ENCODE results near the gene FAM53A. TPM values are rescaled to one million over a fixed set of nuclear protein-coding genes. Genes with fewer than 3 reads are reported as not detected.

FAM53A gene
- total and polyA plus RNA-seq, 7 experiments from 2014 or later, result 1.2 to 3.6 (median 2.1) TPM

GRCh38 chr4:1627417-1628313 is 56.4 kb downstream of the FAM53A start:
- CTCF ChIA-PET, result interaction anchor here (1.2 kb wide), 1 partner anchor 22 kb away, joined by 6 read pairs; no protein-coding TSS in a partner anchor
- intact Hi-C loops (cut with micrococcal nuclease), result no loop called here
- DNase-seq, result no peak
- no peak overlapping the region for H3K4me3 Mint-ChIP-seq
- no peaks in the 10 kb centered on the region for H3K27me3 Mint-ChIP-seq
- Histone ChIP-seq H3K4me3 (ENCODE audit: low read length) (no peak overlapping the region), H3K27me3 (ENCODE audit: control insufficient read depth in 2 of 2, insufficient read depth in 2 of 2, low read length in 2 of 2) (no peaks in the 10 kb centered on the region), H3K36me3 (ENCODE audit: control insufficient read depth in 2 of 3, insufficient read depth in 3 of 3, low read length in 3 of 3) (no peaks in the 10 kb centered on the region), H3K9me3 (ENCODE audit: control insufficient read depth in 2 of 3, low read length in 3 of 3) (no peaks in the 10 kb centered on the region), H3K27ac (ENCODE audit: low read depth, low read length) (no peak overlapping the region), H3K4me1 (ENCODE audit: control insufficient read depth in 2 of 2, insufficient read depth in 2 of 2, low read length in 2 of 2) (peaks cover 0 to 4% of the 10 kb centered on the region in 2 donors)
- ATAC-seq, result no peak
- H3K4me1 Mint-ChIP-seq, result no peaks in the 10 kb centered on the region
- POLR2A ChIA-PET, result interaction anchor here (1.0 to 1.8 kb wide), 2 partner anchors 21 to 22 kb away, joined by 4 read pairs; no protein-coding TSS in a partner anchor
- no peaks in the 10 kb centered on the region for H3K9me3 Mint-ChIP-seq
- no peak overlapping the region for H3K27ac Mint-ChIP-seq
- no peaks in the 10 kb centered on the region for H3K36me3 Mint-ChIP-seq

- Histone ChIP-seq H3K9me3 (ENCODE audit: control insufficient read depth in 2 of 3, low read length in 3 of 3) (no peaks in the 10 kb centered on the region), H3K4me1 (ENCODE audit: control insufficient read depth in 2 of 2, insufficient read depth in 2 of 2, low read length in 2 of 2) (peaks cover 0 to 4% of the 10 kb centered on the region in 2 donors), H3K27ac (ENCODE audit: low read depth, low read length) (no peak overlapping the region), H3K36me3 (ENCODE audit: control insufficient read depth in 2 of 3, insufficient read depth in 3 of 3, low read length in 3 of 3) (no peaks in the 10 kb centered on the region), H3K27me3 (ENCODE audit: control insufficient read depth in 2 of 2, insufficient read depth in 2 of 2, low read length in 2 of 2) (no peaks in the 10 kb centered on the region), H3K4me3 (ENCODE audit: low read length) (no peak overlapping the region)
- ChIA-PET CTCF (interaction anchor here (1.2 kb wide), 1 partner anchor 22 kb away, joined by 6 read pairs; no protein-coding TSS in a partner anchor), POLR2A (interaction anchor here (0.6 to 1.8 kb wide), 3 partner anchors 20 to 617 kb away, joined by 3 to 4 read pairs (median 4); no protein-coding TSS in a partner anchor)
- Mint-ChIP-seq H3K36me3 (no peaks in the 10 kb centered on the region), H3K9me3 (no peaks in the 10 kb centered on the region), H3K27ac (no peak overlapping the region), H3K27me3 (no peaks in the 10 kb centered on the region), H3K4me1 (no peaks in the 10 kb centered on the region), H3K4me3 (no peak overlapping the region)
- DNase-seq, result no peak
- no peak for ATAC-seq
- intact Hi-C loops (cut with micrococcal nuclease), result no loop called here
Observed at GRCh38 chr4:1626941-1627340, 57.2 kb downstream of the FAM53A start.

DNA sequence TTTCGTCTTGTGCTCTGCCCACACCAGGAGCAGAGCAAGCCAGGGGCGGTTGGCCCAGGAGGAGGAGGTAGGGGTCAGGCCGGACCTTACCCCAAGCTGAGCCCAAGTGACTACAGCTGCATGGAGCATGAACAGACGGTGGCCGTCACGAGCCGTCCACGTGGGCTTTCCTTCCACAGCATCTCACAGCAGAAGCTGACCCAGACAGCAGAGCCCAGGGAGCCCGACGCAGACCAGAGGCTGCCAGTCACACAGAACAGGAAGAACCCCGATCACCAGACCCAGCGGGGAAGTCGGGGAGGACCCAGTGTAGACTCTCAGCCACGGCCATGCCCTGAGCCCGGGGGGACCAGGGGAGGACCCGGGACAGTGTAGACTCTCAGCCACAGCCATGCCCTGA is 58.0 kb downstream of the FAM53A start:
- no peaks in the 10 kb centered on the region for H3K36me3 Mint-ChIP-seq
- H3K4me3 ChIP-seq (ENCODE audit: low read length), result no peak overlapping the region
- ATAC-seq (no peak), DNase-seq (no peak)
- ChIA-PET POLR2A (interaction anchor here (1.8 kb wide), 1 partner anchor 19 kb away, joined by 4 read pairs; no protein-coding TSS in a partner anchor), CTCF (no interaction called here)
- H3K4me1 Mint-ChIP-seq, result peaks cover 0 to 2% (median 0%) of the 10 kb centered on the region in 7 donors
- H3K27ac Mint-ChIP-seq, result peak overlapping the region in 3 of 9 donors; percentile 33 to 48 (median 45)
- H3K9me3 ChIP-seq (ENCODE audit: control insufficient read depth in 2 of 3, low read length in 3 of 3), result no peaks in the 10 kb centered on the region
- no peaks in the 10 kb centered on the region for H3K36me3 ChIP-seq (ENCODE audit: control insufficient read depth in 2 of 3, insufficient read depth in 3 of 3, low read length in 3 of 3)
- intact Hi-C loops (cut with micrococcal nuclease), result no loop called here
- H3K4me1 ChIP-seq (ENCODE audit: control insufficient read depth in 2 of 2, insufficient read depth in 2 of 2, low read length in 2 of 2), result peaks cover 0 to 4% of the 10 kb centered on the region in 2 donors
- H3K27me3 Mint-ChIP-seq, result no peaks in the 10 kb centered on the region
- no peaks in the 10 kb centered on the region for H3K9me3 Mint-ChIP-seq
- H3K27me3 ChIP-seq (ENCODE audit: control insufficient read depth in 2 of 2, insufficient read depth in 2 of 2, low read length in 2 of 2), result no peaks in the 10 kb centered on the region
- no peak overlapping the region for H3K27ac ChIP-seq (ENCODE audit: low read depth, low read length)
- H3K4me3 Mint-ChIP-seq, result no peak overlapping the region

DNA sequence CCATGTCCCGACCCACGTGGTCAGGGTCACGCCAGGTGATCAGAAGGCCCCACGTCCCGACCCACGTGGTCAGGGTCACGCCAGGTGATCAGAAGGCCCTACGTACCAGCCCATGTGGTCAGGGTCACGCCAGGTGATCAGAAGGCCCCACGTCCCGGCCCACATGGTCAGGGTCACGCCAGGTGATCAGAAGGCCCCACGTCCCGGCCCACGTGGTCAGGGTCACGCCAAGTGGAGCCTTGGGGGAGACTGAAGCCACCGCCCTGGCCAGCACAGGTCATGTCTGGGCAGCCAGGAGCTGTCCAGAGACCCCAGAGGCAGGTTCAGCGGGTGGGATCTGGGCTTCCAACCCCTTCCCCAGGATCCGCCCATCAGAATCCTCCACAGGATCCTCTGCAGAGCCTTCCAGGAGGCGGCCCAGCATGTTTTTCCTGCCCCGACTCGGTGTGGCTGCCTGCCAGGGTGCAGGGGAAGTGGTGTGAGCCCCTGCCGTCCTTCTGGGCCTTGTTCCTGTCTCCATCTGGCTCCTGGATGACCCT is 58.4 kb downstream of the FAM53A start:
- ChIA-PET CTCF (no interaction called here), POLR2A (no interaction called here)
- H3K4me3 ChIP-seq (ENCODE audit: low read length), result no peak overlapping the region
- no peaks in the 10 kb centered on the region for H3K9me3 ChIP-seq (ENCODE audit: control insufficient read depth in 2 of 3, low read length in 3 of 3)
- peaks cover 0 to 4% of the 10 kb centered on the region in 2 donors for H3K4me1 ChIP-seq (ENCODE audit: control insufficient read depth in 2 of 2, insufficient read depth in 2 of 2, low read length in 2 of 2)
- H3K36me3 Mint-ChIP-seq, result no peaks in the 10 kb centered on the region
- H3K27me3 ChIP-seq (ENCODE audit: control insufficient read depth in 2 of 2, insufficient read depth in 2 of 2, low read length in 2 of 2), result no peaks in the 10 kb centered on the region
- intact Hi-C loops (cut with micrococcal nuclease), result no loop called here
- peak overlapping the region in 2 of 9 donors; percentile 45 to 48 for H3K27ac Mint-ChIP-seq
- H3K9me3 Mint-ChIP-seq, result peaks cover 0 to 2% (median 0%) of the 10 kb centered on the region in 11 donors
- H3K4me1 Mint-ChIP-seq, result peaks cover 0 to 3% (median 1%) of the 10 kb centered on the region in 7 donors
- DNase-seq (no peak), ATAC-seq (no peak)
- H3K36me3 ChIP-seq (ENCODE audit: control insufficient read depth in 2 of 3, insufficient read depth in 3 of 3, low read length in 3 of 3), result no peaks in the 10 kb centered on the region
- H3K27me3 Mint-ChIP-seq, result no peaks in the 10 kb centered on the region
- H3K27ac ChIP-seq (ENCODE audit: low read depth, low read length), result no peak overlapping the region
- H3K4me3 Mint-ChIP-seq, result no peak overlapping the region

DNA sequence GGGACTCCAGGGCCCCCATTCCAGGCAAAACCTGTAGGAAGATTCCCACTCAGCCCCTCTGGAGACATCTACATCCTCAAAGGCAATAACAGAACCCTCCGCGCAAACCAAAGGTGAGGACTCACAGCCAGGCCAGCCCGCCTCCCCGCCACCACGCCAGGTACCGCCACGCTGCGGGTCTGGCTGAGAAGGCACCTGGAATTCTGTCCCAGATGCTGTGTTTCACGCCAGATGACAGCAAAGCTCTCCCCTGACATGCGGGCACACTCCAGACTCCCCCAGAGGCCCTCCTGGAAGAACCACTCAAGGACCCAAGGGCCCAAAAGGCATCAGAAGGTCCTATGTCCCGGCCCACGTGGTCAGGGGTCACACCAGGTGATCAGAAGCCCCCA is 59.6 kb downstream of the FAM53A start:
- ChIA-PET CTCF (no interaction called here), POLR2A (no interaction called here)
- peaks cover 0 to 8% (median 7%) of the 10 kb centered on the region in 7 donors for H3K4me1 Mint-ChIP-seq
- Histone ChIP-seq H3K36me3 (ENCODE audit: control insufficient read depth in 2 of 3, insufficient read depth in 3 of 3, low read length in 3 of 3) (no peaks in the 10 kb centered on the region), H3K4me1 (ENCODE audit: control insufficient read depth in 2 of 2, insufficient read depth in 2 of 2, low read length in 2 of 2) (peaks cover 0 to 4% of the 10 kb centered on the region in 2 donors), H3K27me3 (ENCODE audit: control insufficient read depth in 2 of 2, insufficient read depth in 2 of 2, low read length in 2 of 2) (no peaks in the 10 kb centered on the region), H3K4me3 (ENCODE audit: low read length) (no peak overlapping the region), H3K27ac (ENCODE audit: low read depth, low read length) (no peak overlapping the region), H3K9me3 (ENCODE audit: control insufficient read depth in 2 of 3, low read length in 3 of 3) (no peaks in the 10 kb centered on the region)
- peak overlapping the region in 3 of 9 donors; percentile 33 to 56 (median 45) for H3K27ac Mint-ChIP-seq
- peaks cover 0 to 6% (median 0%) of the 10 kb centered on the region in 11 donors for H3K9me3 Mint-ChIP-seq
- intact Hi-C loops (cut with micrococcal nuclease), result no loop called here
- no peaks in the 10 kb centered on the region for H3K27me3 Mint-ChIP-seq
- DNase-seq (no peak), ATAC-seq (no peak)
- H3K36me3 Mint-ChIP-seq, result no peaks in the 10 kb centered on the region
- no peak overlapping the region for H3K4me3 Mint-ChIP-seq

GRCh38 chr4:1623821-1624518 is 60.1 kb downstream of the FAM53A start:
- H3K9me3 ChIP-seq (ENCODE audit: control insufficient read depth in 2 of 3, low read length in 3 of 3), result no peaks in the 10 kb centered on the region
- ATAC-seq (no peak), DNase-seq (no peak)
- H3K27me3 ChIP-seq (ENCODE audit: control insufficient read depth in 2 of 2, insufficient read depth in 2 of 2, low read length in 2 of 2), result no peaks in the 10 kb centered on the region
- H3K4me3 Mint-ChIP-seq, result no peak overlapping the region
- H3K4me3 ChIP-seq (ENCODE audit: low read length), result no peak overlapping the region
- H3K36me3 Mint-ChIP-seq, result no peaks in the 10 kb centered on the region
- CTCF ChIA-PET, result no interaction called here
- intact Hi-C loops (cut with micrococcal nuclease), result no loop called here
- peaks cover 0 to 2% of the 10 kb centered on the region in 2 donors for H3K4me1 ChIP-seq (ENCODE audit: control insufficient read depth in 2 of 2, insufficient read depth in 2 of 2, low read length in 2 of 2)
- peaks cover 0 to 8% (median 7%) of the 10 kb centered on the region in 7 donors for H3K4me1 Mint-ChIP-seq
- H3K27ac ChIP-seq (ENCODE audit: low read depth, low read length), result no peak overlapping the region
- POLR2A ChIA-PET, result interaction anchor here (0.5 kb wide), 1 partner anchor 66 kb away, joined by 3 read pairs; no protein-coding TSS in a partner anchor
- no peaks in the 10 kb centered on the region for H3K27me3 Mint-ChIP-seq
- H3K27ac Mint-ChIP-seq, result peak overlapping the region in 3 of 9 donors; percentile 33 to 56 (median 45)
- peaks cover 0 to 6% (median 0%) of the 10 kb centered on the region in 11 donors for H3K9me3 Mint-ChIP-seq
- no peaks in the 10 kb centered on the region for H3K36me3 ChIP-seq (ENCODE audit: control insufficient read depth in 2 of 3, insufficient read depth in 3 of 3, low read length in 3 of 3)

All from naive thymus-derived CD4-positive, alpha-beta T cell (primary cell).